Measurements from ENCODE around the gene MIER3. TPM values are rescaled to one million over a fixed set of nuclear protein-coding genes. Genes with fewer than 3 reads are reported as not detected.

The MIER3 gene
- total RNA-seq, 1 donor from 2014 or later: 30.0 TPM

DNA sequence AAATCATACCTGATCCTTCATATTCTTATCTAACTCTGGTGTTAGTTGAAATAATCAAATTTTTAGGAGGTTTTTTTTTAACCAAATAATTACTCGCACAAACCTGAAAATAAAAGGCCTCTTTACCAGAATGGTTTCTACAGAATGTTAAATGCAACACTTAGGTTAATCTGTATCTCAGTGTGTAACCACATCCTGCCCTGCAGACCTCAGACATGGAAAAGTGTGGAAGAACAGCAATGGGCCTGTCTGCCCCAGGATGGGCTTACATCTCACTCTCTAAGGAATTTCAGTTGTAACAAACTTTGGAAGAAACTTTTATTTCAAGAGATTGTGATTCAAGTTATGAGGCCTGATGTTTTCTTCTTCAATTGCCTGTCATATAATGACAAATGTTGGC, 32.5 kb upstream of the MIER3 start:
- Histone ChIP-seq H3K79me2 (ENCODE audit: insufficient read depth, low read length) (no peaks in the 10 kb centered on the region), H3K27me3 (ENCODE audit: insufficient read depth, low read length) (no peaks in the 10 kb centered on the region), H3K27ac (ENCODE audit: low read depth, low read length) (no peak overlapping the region), H4K20me1 (ENCODE audit: insufficient read depth, low read length) (no peaks in the 10 kb centered on the region), H3K4me1 (ENCODE audit: insufficient read depth, low read length) (no peaks in the 10 kb centered on the region), H3K9ac (ENCODE audit: low read length) (no peak overlapping the region), H3K4me3 (ENCODE audit: insufficient read depth, low read depth, low read length) (no peak overlapping the region), H3K4me2 (ENCODE audit: low read length) (no peak overlapping the region), H3K9me3 (ENCODE audit: insufficient read depth, low read depth, low read length) (no peaks in the 10 kb centered on the region), H3K36me3 (ENCODE audit: insufficient read depth, low read length) (no peaks in the 10 kb centered on the region), H2AFZ (ENCODE audit: low read depth, low read length) (no peak overlapping the region)
- Mint-ChIP-seq H3K36me3 (ENCODE audit: low read depth, unreplicated experiment) (no peaks in the 10 kb centered on the region), H3K9me3 (ENCODE audit: unreplicated experiment) (peaks cover 2% of the 10 kb centered on the region), H3K4me1 (ENCODE audit: low read depth, unreplicated experiment) (peaks cover 21% of the 10 kb centered on the region), H3K4me3 (ENCODE audit: unreplicated experiment) (no peak overlapping the region), H3K27ac (ENCODE audit: unreplicated experiment) (peak overlapping the region; percentile 47), H3K27me3 (ENCODE audit: low read depth, unreplicated experiment) (peaks cover 17% of the 10 kb centered on the region)
- peak; percentile 6 for DNase-seq (ENCODE audit: low read depth)
- no peak for TF ChIP-seq EZH2 (IDR thresholded peaks at IDR 0.05; ENCODE audit: insufficient read depth, low read length)
- TF ChIP-seq, protein P1, sequence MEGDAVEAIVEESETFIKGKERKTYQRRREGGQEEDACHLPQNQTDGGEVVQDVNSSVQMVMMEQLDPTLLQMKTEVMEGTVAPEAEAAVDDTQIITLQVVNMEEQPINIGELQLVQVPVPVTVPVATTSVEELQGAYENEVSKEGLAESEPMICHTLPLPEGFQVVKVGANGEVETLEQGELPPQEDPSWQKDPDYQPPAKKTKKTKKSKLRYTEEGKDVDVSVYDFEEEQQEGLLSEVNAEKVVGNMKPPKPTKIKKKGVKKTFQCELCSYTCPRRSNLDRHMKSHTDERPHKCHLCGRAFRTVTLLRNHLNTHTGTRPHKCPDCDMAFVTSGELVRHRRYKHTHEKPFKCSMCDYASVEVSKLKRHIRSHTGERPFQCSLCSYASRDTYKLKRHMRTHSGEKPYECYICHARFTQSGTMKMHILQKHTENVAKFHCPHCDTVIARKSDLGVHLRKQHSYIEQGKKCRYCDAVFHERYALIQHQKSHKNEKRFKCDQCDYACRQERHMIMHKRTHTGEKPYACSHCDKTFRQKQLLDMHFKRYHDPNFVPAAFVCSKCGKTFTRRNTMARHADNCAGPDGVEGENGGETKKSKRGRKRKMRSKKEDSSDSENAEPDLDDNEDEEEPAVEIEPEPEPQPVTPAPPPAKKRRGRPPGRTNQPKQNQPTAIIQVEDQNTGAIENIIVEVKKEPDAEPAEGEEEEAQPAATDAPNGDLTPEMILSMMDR (IDR thresholded peaks at IDR 0.05; ENCODE audit: insufficient read depth, low read depth, low read length): no peak
- no peak for FAIRE-seq

GRCh38 chr5:56983593-56984361, 31.9 kb upstream of the MIER3 start:
- Histone ChIP-seq H3K36me3 (ENCODE audit: insufficient read depth, low read length) (no peaks in the 10 kb centered on the region), H3K4me1 (ENCODE audit: insufficient read depth, low read length) (no peaks in the 10 kb centered on the region), H3K27me3 (ENCODE audit: insufficient read depth, low read length) (no peaks in the 10 kb centered on the region), H4K20me1 (ENCODE audit: insufficient read depth, low read length) (no peaks in the 10 kb centered on the region), H3K79me2 (ENCODE audit: insufficient read depth, low read length) (no peaks in the 10 kb centered on the region), H3K9me3 (ENCODE audit: insufficient read depth, low read depth, low read length) (no peaks in the 10 kb centered on the region), H3K4me2 (ENCODE audit: low read length) (no peak overlapping the region), H3K9ac (ENCODE audit: low read length) (no peak overlapping the region), H2AFZ (ENCODE audit: low read depth, low read length) (no peak overlapping the region), H3K27ac (ENCODE audit: low read depth, low read length) (no peak overlapping the region), H3K4me3 (ENCODE audit: insufficient read depth, low read depth, low read length) (no peak overlapping the region)
- H3K9me3 Mint-ChIP-seq (ENCODE audit: unreplicated experiment): peaks cover 4% of the 10 kb centered on the region
- DNase-seq (ENCODE audit: low read depth) (no peak), FAIRE-seq (no peak)
- TF ChIP-seq, protein P1 (IDR thresholded peaks at IDR 0.05; ENCODE audit: insufficient read depth, low read depth, low read length): no peak
- no peak for TF ChIP-seq EZH2 (IDR thresholded peaks at IDR 0.05; ENCODE audit: insufficient read depth, low read length)
- no peak overlapping the region for H3K27ac Mint-ChIP-seq (ENCODE audit: unreplicated experiment)
- H3K27me3 Mint-ChIP-seq (ENCODE audit: low read depth, unreplicated experiment): peaks cover 21% of the 10 kb centered on the region
- no peaks in the 10 kb centered on the region for H3K36me3 Mint-ChIP-seq (ENCODE audit: low read depth, unreplicated experiment)
- H3K4me3 Mint-ChIP-seq (ENCODE audit: unreplicated experiment): no peak overlapping the region
- peaks cover 21% of the 10 kb centered on the region for H3K4me1 Mint-ChIP-seq (ENCODE audit: low read depth, unreplicated experiment)
